Glutamatergic neuron (in vitro differentiated cells): ENCODE results near the gene VGLL2. TPM values are rescaled to one million over a fixed set of nuclear protein-coding genes. Genes with fewer than 3 reads are reported as not detected.

Source experiments
- DNase-seq: peaks from one replicate; pipeline ENCODE4 v3.0.0; 2022
- H3K27ac Mint-ChIP-seq: one replicate; pipeline ENCODE4 v1.8.0; 2020; ENCODE audit warnings: mild to moderate bottlenecking, mixed read lengths, inconsistent platforms; ENCODE audit not compliant: unreplicated experiment
- H3K27me3 Mint-ChIP-seq: one replicate; pipeline ENCODE4 v1.8.0; 2020; ENCODE audit warnings: mild to moderate bottlenecking, moderate library complexity, mixed read lengths, inconsistent platforms; ENCODE audit not compliant: unreplicated experiment
- H3K36me3 Mint-ChIP-seq: one replicate; pipeline ENCODE4 v1.8.0; 2020; ENCODE audit warnings: mild to moderate bottlenecking, mixed read lengths, inconsistent platforms; ENCODE audit not compliant: unreplicated experiment
- H3K4me1 Mint-ChIP-seq: one replicate; pipeline ENCODE4 v1.8.0; 2020; ENCODE audit warnings: mild to moderate bottlenecking, low read depth, mixed read lengths, inconsistent platforms; ENCODE audit not compliant: unreplicated experiment
- H3K4me3 Mint-ChIP-seq: one replicate; pipeline ENCODE4 v1.8.0; 2020; ENCODE audit warnings: mild to moderate bottlenecking, mixed read lengths, inconsistent platforms; ENCODE audit not compliant: unreplicated experiment
- H3K9me3 Mint-ChIP-seq: one replicate; pipeline ENCODE4 v1.8.0; 2020; ENCODE audit warnings: mild to moderate bottlenecking, moderate library complexity, mixed read lengths, inconsistent platforms; ENCODE audit not compliant: unreplicated experiment
- CTCF ChIP-seq: fragments of 200-600 bp; sonication (generic); IDR thresholded peaks from one replicate; pipeline ENCODE4 v1.5.0; 2021; ENCODE audit not compliant: partially characterized antibody, unreplicated experiment
- total RNA-seq: library from RNA; stranded (reverse); fragmentation: NEBNext Ultra II Directional; extraction: Animal tissue kit (Norgen Biotek cat#: 25700); gene quantifications from one replicate; pipeline ENCODE4 v1.2.1, GENCODE V29; 2021; ENCODE audit not compliant: unreplicated experiment

Gene VGLL2
- total RNA-seq, 1 donor from 2014 or later, result not detected

DNA sequence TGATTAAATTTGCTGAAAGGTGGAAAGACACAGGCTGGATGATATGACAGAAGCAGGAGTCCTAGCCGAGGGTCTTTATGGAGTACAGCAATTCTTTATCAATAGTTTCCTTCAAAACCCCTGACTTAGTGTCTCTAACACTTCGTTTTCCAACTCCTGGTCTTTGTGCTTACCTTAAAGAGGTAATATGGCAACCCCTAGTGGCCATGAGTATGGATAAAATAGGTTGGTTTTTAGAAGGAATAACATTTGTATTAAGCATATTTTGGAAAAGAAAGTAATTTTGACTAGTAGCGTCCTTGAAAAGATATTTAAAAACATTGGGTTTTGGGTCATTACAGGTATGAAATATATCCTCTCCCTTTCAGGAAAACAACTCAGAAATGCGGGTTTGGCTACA lies 51.9 kb downstream of the VGLL2 start:
- Mint-ChIP-seq H3K4me1 (no peaks in the 10 kb centered on the region), H3K9me3 (peaks cover 1% of the 10 kb centered on the region), H3K4me3 (no peak overlapping the region), H3K27me3 (no peaks in the 10 kb centered on the region), H3K27ac (no peak overlapping the region), H3K36me3 (no peaks in the 10 kb centered on the region)
- TF ChIP-seq CTCF, result peak; percentile 23
- no peak for DNase-seq

Other genes starting within 250 kb of the VGLL2 start
- gene ROS1, start 160.4 kb downstream of the VGLL2 start, total RNA-seq, result not detected
- 25.1 TPM for gene DCBLD1, start 217.1 kb downstream of the VGLL2 start, total RNA-seq